ENCODE results near the gene SLX4IP. TPM values are rescaled to one million over a fixed set of nuclear protein-coding genes. Genes with fewer than 3 reads are reported as not detected.

The SLX4IP gene
- polyA plus RNA-seq, 2 of the 4 experiments (the other 2 are of a cell fraction): 3.4 to 7.5 TPM

DNA sequence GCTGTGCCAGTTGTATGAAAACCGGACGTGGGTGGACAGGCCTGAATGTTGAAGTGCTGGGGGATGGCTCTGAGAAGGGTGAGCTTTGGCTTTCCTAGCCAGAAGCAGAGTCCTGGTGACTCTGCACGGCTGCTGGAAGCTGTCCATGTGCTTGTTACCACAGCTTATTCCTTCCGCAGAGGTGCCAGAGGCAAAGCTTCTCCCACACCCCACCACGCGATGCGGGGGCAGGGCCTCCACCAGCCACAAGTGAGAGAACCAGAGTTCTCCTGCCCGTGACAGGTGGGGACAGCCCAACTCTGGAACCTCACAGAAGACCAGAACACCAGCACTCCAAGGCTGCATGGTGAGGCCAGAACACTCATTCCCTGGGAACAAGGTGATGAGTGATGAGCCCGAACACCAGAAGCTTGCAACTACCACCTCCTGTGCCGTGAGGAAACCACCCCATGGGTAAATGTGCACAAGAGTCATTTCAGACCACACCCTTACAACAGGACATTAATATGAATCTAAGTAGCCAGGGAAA is 202.0 kb downstream of the SLX4IP start:
- H3K4me2 ChIP-seq: peak overlapping the region; percentile 5; the same call in 1 of the 3 replicates
- POLR2A ChIA-PET: interaction anchor here (0.9 to 1.9 kb wide), 4 partner anchors 9 to 204 kb away, joined by 3 to 7 read pairs (median 4); no protein-coding TSS in a partner anchor
- FAIRE-seq (no peak), ATAC-seq (peak in 1 of 2 experiments; percentile 2; a peak in 1 of 6 replicates), DNase-seq (ENCODE audit: low read depth in 1 of 2, low spot score in 1 of 2) (no peak)
- 71% methylated on average over 10 of the region's 10 CpGs for WGBS (ENCODE audit: missing lambda C conversion rate)
- no peak overlapping the region for H3K4me3 ChIP-seq
- no peaks in the 10 kb centered on the region for H3K9me3 ChIP-seq
- CTCF ChIA-PET: interaction anchor here (0.6 to 4.5 kb wide), 19 partner anchors 9 to 1020 kb away, joined by 3 to 19 read pairs (median 4); partner anchors contain the start of gene JAG1
- TF ChIP-seq KDM1A (IDR thresholded peaks at IDR 0.05; ENCODE audit: low read depth) (no peak), HES2 (IDR thresholded peaks at IDR 0.05) (no peak), NPAS2 (CRISPR knock-in tag; IDR thresholded peaks at IDR 0.05; ENCODE audit: borderline replicate concordance) (no peak)
- TF ChIP-seq, protein P1, sequence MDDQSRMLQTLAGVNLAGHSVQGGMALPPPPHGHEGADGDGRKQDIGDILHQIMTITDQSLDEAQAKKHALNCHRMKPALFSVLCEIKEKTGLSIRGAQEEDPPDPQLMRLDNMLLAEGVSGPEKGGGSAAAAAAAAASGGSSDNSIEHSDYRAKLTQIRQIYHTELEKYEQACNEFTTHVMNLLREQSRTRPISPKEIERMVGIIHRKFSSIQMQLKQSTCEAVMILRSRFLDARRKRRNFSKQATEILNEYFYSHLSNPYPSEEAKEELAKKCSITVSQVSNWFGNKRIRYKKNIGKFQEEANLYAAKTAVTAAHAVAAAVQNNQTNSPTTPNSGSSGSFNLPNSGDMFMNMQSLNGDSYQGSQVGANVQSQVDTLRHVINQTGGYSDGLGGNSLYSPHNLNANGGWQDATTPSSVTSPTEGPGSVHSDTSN (IDR thresholded peaks at IDR 0.05): 0 out of 2 replicates have a peak, but pooled peaks have one; percentile 18
- H3K4me1 ChIP-seq: peaks cover 52% of the 10 kb centered on the region
- H3K27ac ChIP-seq: peak overlapping the region in 1 of 2 experiments; percentile 18; a peak in 3 of 6 replicates

DNA sequence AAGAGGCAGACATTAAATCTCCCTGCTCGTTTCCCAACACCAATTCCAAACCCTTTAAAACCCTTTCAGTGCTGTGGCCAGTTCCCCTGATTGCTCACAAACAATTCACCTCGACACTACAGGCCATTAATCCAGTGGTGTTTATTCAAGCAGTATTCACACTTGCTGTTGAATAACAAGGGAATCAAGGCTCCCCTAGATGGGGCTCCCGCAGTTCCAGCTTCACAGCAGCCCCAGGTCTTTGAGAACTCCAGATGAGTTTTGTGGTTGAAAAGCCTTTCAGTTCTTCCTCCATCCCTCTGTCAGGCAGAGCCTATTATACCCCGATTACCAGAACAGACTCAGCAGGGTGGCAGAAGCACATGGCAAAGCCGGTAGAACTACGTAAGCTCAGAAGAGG is 202.5 kb downstream of the SLX4IP start:
- CTCF ChIA-PET: interaction anchor here (0.7 to 4.5 kb wide), 11 partner anchors 9 to 1020 kb away, joined by 3 to 19 read pairs (median 3); partner anchors contain the start of gene JAG1
- FAIRE-seq (no peak), DNase-seq (ENCODE audit: low read depth in 1 of 2, low spot score in 1 of 2) (no peak), ATAC-seq (no peak)
- no peak overlapping the region for H3K4me3 ChIP-seq
- TF ChIP-seq MYC (IDR thresholded peaks at IDR 0.05; ENCODE audit: borderline replicate concordance, low read length) (no peak), PHF8 (IDR thresholded peaks at IDR 0.05; ENCODE audit: borderline replicate concordance, low read depth) (0 out of 2 replicates have a peak, but pooled peaks have one; percentile 5), ZNF302 (CRISPR knock-in tag; IDR thresholded peaks at IDR 0.05) (no peak), RAD21 (conservative IDR thresholded peaks at IDR 0.05 in 1 of 2, IDR thresholded peaks at IDR 0.05 in 1 of 2) (peak in 1 of 2 experiments; percentile 11; a peak in 1 of 5 replicates)
- TF ChIP-seq, protein P2, sequence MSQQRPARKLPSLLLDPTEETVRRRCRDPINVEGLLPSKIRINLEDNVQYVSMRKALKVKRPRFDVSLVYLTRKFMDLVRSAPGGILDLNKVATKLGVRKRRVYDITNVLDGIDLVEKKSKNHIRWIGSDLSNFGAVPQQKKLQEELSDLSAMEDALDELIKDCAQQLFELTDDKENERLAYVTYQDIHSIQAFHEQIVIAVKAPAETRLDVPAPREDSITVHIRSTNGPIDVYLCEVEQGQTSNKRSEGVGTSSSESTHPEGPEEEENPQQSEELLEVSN (IDR thresholded peaks at IDR 0.05; ENCODE audit: borderline replicate concordance, low read depth): no peak
- H3K4me2 ChIP-seq: peak overlapping the region; percentile 1; the same call in 1 of the 3 replicates
- H3K27ac ChIP-seq: peak overlapping the region in 1 of 2 experiments; percentile 18; a peak in 2 of 6 replicates
- H3K4me1 ChIP-seq: peaks cover 52% of the 10 kb centered on the region
- POLR2A ChIA-PET: no interaction called here
- WGBS (ENCODE audit: missing lambda C conversion rate): 79% methylated on average over 6 of the region's 6 CpGs
- no peaks in the 10 kb centered on the region for H3K9me3 ChIP-seq

- H3K4me3 ChIP-seq: no peak overlapping the region
- DNase-seq (ENCODE audit: low read depth in 1 of 2, low spot score in 1 of 2) (no peak), FAIRE-seq (no peak), ATAC-seq (no peak)
- no peak for TF ChIP-seq NR3C1 (IDR thresholded peaks at IDR 0.05)
- no peak for TF ChIP-seq FOSL2 (IDR thresholded peaks at IDR 0.05)
- TF ChIP-seq FOSL2 (CRISPR knock-in tag; IDR thresholded peaks at IDR 0.05): no peak
- TF ChIP-seq GATA3 (IDR thresholded peaks at IDR 0.05; ENCODE audit: borderline replicate concordance): no peak
- no peak for TF ChIP-seq POLR2A (IDR thresholded peaks at IDR 0.05; ENCODE audit: low read length)
- TF ChIP-seq CEBPB (IDR thresholded peaks at IDR 0.05): no peak
- no peak for TF ChIP-seq BHLHE40 (IDR thresholded peaks at IDR 0.05; ENCODE audit: low read depth, low read length)
- TF ChIP-seq JUN (IDR thresholded peaks at IDR 0.05): no peak; a peak in 1 of 5 replicates
- TF ChIP-seq MAX (IDR thresholded peaks at IDR 0.05): no peak
- TF ChIP-seq HDAC2 (IDR thresholded peaks at IDR 0.05): no peak
- no peak for TF ChIP-seq POLR2AphosphoS2 (conservative IDR thresholded peaks at IDR 0.05; ENCODE audit: low read length)
- TF ChIP-seq, protein P3, sequence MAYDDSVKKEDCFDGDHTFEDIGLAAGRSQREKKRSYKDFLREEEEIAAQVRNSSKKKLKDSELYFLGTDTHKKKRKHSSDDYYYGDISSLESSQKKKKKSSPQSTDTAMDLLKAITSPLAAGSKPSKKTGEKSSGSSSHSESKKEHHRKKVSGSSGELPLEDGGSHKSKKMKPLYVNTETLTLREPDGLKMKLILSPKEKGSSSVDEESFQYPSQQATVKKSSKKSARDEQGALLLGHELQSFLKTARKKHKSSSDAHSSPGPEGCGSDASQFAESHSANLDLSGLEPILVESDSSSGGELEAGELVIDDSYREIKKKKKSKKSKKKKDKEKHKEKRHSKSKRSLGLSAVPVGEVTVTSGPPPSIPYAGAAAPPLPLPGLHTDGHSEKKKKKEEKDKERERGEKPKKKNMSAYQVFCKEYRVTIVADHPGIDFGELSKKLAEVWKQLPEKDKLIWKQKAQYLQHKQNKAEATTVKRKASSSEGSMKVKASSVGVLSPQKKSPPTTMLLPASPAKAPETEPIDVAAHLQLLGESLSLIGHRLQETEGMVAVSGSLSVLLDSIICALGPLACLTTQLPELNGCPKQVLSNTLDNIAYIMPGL (CRISPR knock-in tag; IDR thresholded peaks at IDR 0.05; ENCODE audit: borderline replicate concordance): no peak
- TF ChIP-seq EHMT2 (IDR thresholded peaks at IDR 0.05; ENCODE audit: low read depth): no peak
- TF ChIP-seq, protein P4, sequence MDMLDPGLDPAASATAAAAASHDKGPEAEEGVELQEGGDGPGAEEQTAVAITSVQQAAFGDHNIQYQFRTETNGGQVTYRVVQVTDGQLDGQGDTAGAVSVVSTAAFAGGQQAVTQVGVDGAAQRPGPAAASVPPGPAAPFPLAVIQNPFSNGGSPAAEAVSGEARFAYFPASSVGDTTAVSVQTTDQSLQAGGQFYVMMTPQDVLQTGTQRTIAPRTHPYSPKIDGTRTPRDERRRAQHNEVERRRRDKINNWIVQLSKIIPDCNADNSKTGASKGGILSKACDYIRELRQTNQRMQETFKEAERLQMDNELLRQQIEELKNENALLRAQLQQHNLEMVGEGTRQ (IDR thresholded peaks at IDR 0.05): no peak
- TF ChIP-seq ZNF302 (CRISPR knock-in tag; IDR thresholded peaks at IDR 0.05): no peak
- TF ChIP-seq FOXS1 (CRISPR knock-in tag; IDR thresholded peaks at IDR 0.05): no peak
- no peak for TF ChIP-seq ZSCAN20 (CRISPR knock-in tag; IDR thresholded peaks at IDR 0.05)
- no peak for TF ChIP-seq RAD21 (conservative IDR thresholded peaks at IDR 0.05 in 1 of 2, IDR thresholded peaks at IDR 0.05 in 1 of 2)
- TF ChIP-seq MYC (IDR thresholded peaks at IDR 0.05; ENCODE audit: borderline replicate concordance, low read length): no peak
- no peak overlapping the region for H3K27ac ChIP-seq
- WGBS (ENCODE audit: missing lambda C conversion rate): 91% methylated on average over 23 of the region's 23 CpGs
- POLR2A ChIA-PET: interaction anchor here (0.8 to 1.4 kb wide), 2 partner anchors 16 to 205 kb away, joined by 3 read pairs; partner anchors contain the start of gene MKKS
- H3K4me1 ChIP-seq: peaks cover 59% of the 10 kb centered on the region
- H3K9me3 ChIP-seq: no peaks in the 10 kb centered on the region
- H3K4me2 ChIP-seq: no peak overlapping the region
- CTCF ChIA-PET: interaction anchor here (0.7 to 3.7 kb wide), 10 partner anchors 11 to 905 kb away, joined by 3 to 19 read pairs (median 5); no protein-coding TSS in a partner anchor
These were observed 204.1 kb downstream of the SLX4IP start for GRCh38 chr20:10639077-10639736.
